HCT116 (cell line): Measurements from ENCODE around the gene ATXN7L1. TPM values are rescaled to one million over a fixed set of nuclear protein-coding genes. Genes with fewer than 3 reads are reported as not detected.

ENCODE experiments used
- ATAC-seq: fragments of 200-7000 bp; cut with Tn5 transposase; 2 replicates; pipeline ENCODE4 v1.9.1; 2020; ENCODE audit warnings: mild to moderate bottlenecking, moderate library complexity
- BruUV-seq: library from RNA; stranded (reverse); fragments of 400-500 nt; replicated peaks from 2 replicates; lab custom pipeline; 2021; lab: Mats Ljungman, UMichigan
- CTCF ChIA-PET: fragments of 300-600 bp; sonication (Branson Sonifier 250); formaldehyde crosslinking; loops from one replicate; lab custom pipeline; 2021; ENCODE audit warnings: antibody characterized with exemption; lab: Charles Lee
- POLR2A ChIA-PET: fragments of 300-600, 350-600 bp; sonication (Branson Sonifier 250); formaldehyde crosslinking; loops from one replicate; lab custom pipeline; 2021; ENCODE audit warnings: antibody characterized with exemption; lab: Charles Lee
- RAD21 ChIA-PET, 2 experiments: fragments of 300-600 bp; sonication (Branson Sonifier 250); formaldehyde crosslinking; loops; one replicate each; lab custom pipeline; 2023; ENCODE audit warnings: low total read pairs in 2 of 2; ENCODE audit not compliant: uncharacterized antibody in 2 of 2, unreplicated experiment in 2 of 2, low non-redundant PET in 1 of 2; lab: Charles Lee
- DNase-seq: peaks from one replicate; pipeline ENCODE4 v3.0.0-alpha.2; 2010; ENCODE audit warnings: low read depth, low spot score
- H2AFZ ChIP-seq: fragments of 200-600 bp; shearing (Covaris generic), sonication (generic); 2 replicates; pipeline ENCODE4 v1.6.1; 2017; ENCODE audit warnings: low read depth, mixed run types, mixed read lengths, antibody characterized with exemption, low read length; ENCODE audit not compliant: poor library complexity, severe bottlenecking
- H3K27ac ChIP-seq: 2 replicates; pipeline ENCODE4 v1.5.1; 2012; ENCODE audit warnings: low read depth, low read length
- H3K27me3 ChIP-seq: fragments of 200-600 bp; sonication (generic); 2 replicates; pipeline ENCODE4 v1.6.1; 2016; ENCODE audit warnings: mixed run types, low read length, mixed read lengths; ENCODE audit not compliant: insufficient read depth
- H3K36me3 ChIP-seq, 2 experiments: fragments of 200-500 bp in 1 of 2; fragments of 200-600 bp in 1 of 2; sonication (Bioruptor generic) in 1 of 2; sonication (generic) in 1 of 2; 2 replicates each; pipeline versions ENCODE4 v1.5.1 to v1.6.1; 2014 to 2016; ENCODE audit warnings: low read length in 2 of 2, inconsistent platforms in 1 of 2, mixed read lengths in 1 of 2, mixed run types in 1 of 2; ENCODE audit not compliant: insufficient read depth in 2 of 2, control insufficient read depth in 1 of 2
- H3K4me1 ChIP-seq, 2 experiments: fragments of 200-600 bp in 1 of 2; sonication (generic) in 1 of 2; 2 replicates each; pipeline versions ENCODE4 v1.5.1 to v1.6.1; 2012 to 2017; ENCODE audit warnings: low read length in 2 of 2, inconsistent platforms in 1 of 2, mild to moderate bottlenecking in 1 of 2, mixed read lengths in 1 of 2, mixed run types in 1 of 2, moderate library complexity in 1 of 2; ENCODE audit not compliant: insufficient read depth in 2 of 2, control insufficient read depth in 1 of 2
- H3K4me2 ChIP-seq: fragments of 200-600 bp; sonication (generic); 2 replicates; pipeline ENCODE4 v1.6.1; 2017; ENCODE audit warnings: mixed run types, low read length, mixed read lengths
- H3K4me3 ChIP-seq, 2 experiments: fragments of 200-600 bp in 1 of 2; sonication (generic) in 1 of 2; replicated peaks in 1 of 2; 2 replicates each; pipeline ENCODE4 v1.5.1; 2011 to 2016; ENCODE audit warnings: low read length in 2 of 2, control low read depth in 1 of 2, low read depth in 1 of 2, mild to moderate bottlenecking in 1 of 2, mixed read lengths in 1 of 2, mixed run types in 1 of 2
- H3K79me2 ChIP-seq: fragments of 200-600 bp; sonication (generic); 2 replicates; pipeline ENCODE4 v1.6.1; 2017; ENCODE audit warnings: mild to moderate bottlenecking, mixed run types, low read length, moderate library complexity, mixed read lengths; ENCODE audit not compliant: insufficient read depth
- H3K9ac ChIP-seq: fragments of 200-600 bp; sonication (generic); 2 replicates; pipeline ENCODE4 v1.6.1; 2016; ENCODE audit warnings: low read length, mixed read lengths
- H3K9me2 ChIP-seq: fragments of 200-600 bp; sonication (generic), shearing (Covaris generic); 2 replicates; pipeline ENCODE4 v1.6.1; 2017; ENCODE audit warnings: mixed run types, mild to moderate bottlenecking, moderate library complexity; ENCODE audit not compliant: insufficient read depth
- H3K9me3 ChIP-seq, 2 experiments: fragments of 200-500 bp in 1 of 2; fragments of 200-600 bp in 1 of 2; sonication (Bioruptor generic) in 1 of 2; sonication (generic) in 1 of 2; 2 replicates each; pipeline ENCODE4 v1.6.1; 2014 to 2017; ENCODE audit warnings: low read length in 2 of 2, mixed read lengths in 2 of 2, inconsistent platforms in 1 of 2, low read depth in 1 of 2, mild to moderate bottlenecking in 1 of 2, mixed run types in 1 of 2, moderate library complexity in 1 of 2; ENCODE audit not compliant: control insufficient read depth in 1 of 2, insufficient read depth in 1 of 2
- H4K20me1 ChIP-seq: fragments of 200-600 bp; sonication (generic), shearing (Covaris generic); 2 replicates; pipeline ENCODE4 v1.6.1; 2017; ENCODE audit warnings: mixed run types, mild to moderate bottlenecking, moderate library complexity; ENCODE audit not compliant: insufficient read depth
- CBX3 ChIP-seq: IDR thresholded peaks from 2 replicates; pipeline ENCODE4 v1.6.1; 2012; ENCODE audit warnings: low read depth
- CEBPB ChIP-seq: IDR thresholded peaks from 2 replicates; pipeline ENCODE4 v1.6.1; 2012; ENCODE audit warnings: low read depth
- EZH2phosphoT487 ChIP-seq: fragments of 200-600 bp; IDR thresholded peaks from 2 replicates; pipeline ENCODE4 v1.6.1; 2018; ENCODE audit warnings: antibody characterized with exemption, borderline replicate concordance
- JUND ChIP-seq: IDR thresholded peaks from 2 replicates; pipeline ENCODE4 v1.6.1; 2012
- POLR2A ChIP-seq: IDR thresholded peaks from 2 replicates; pipeline ENCODE4 v1.7.0; 2011; ENCODE audit warnings: borderline replicate concordance; ENCODE audit not compliant: insufficient read depth, insufficient read length; ENCODE audit errors: extremely low read depth
- SP1 ChIP-seq: IDR thresholded peaks from 2 replicates; pipeline ENCODE4 v1.6.1; 2012; ENCODE audit warnings: low read depth
- YY1 ChIP-seq: IDR thresholded peaks from 2 replicates; pipeline ENCODE4 v1.6.1; 2011; ENCODE audit warnings: low read length, low read depth, moderate library complexity, mild to moderate bottlenecking; ENCODE audit not compliant: insufficient replicate concordance; ENCODE audit errors: extremely low read depth
- ZFX ChIP-seq: fragments of 450-650 bp; IDR thresholded peaks from 2 replicates; pipeline ENCODE4 v1.6.1; 2017
- intact Hi-C: fragments of 100-400 bp; cut with micrococcal nuclease; formaldehyde crosslinking; loops from 2 replicates; pipeline ENCODE4 v1.10.0; 2022
- total RNA-seq: library from RNA; stranded (reverse); gene quantifications from one replicate; pipeline ENCODE4 v1.2.1, GENCODE V29; 2021; ENCODE audit not compliant: unreplicated experiment
- TF ChIP-seq, protein P1 (sequence below): IDR thresholded peaks from 2 replicates; pipeline ENCODE4 v1.6.1; 2012; ENCODE audit warnings: low read depth

Gene ATXN7L1
- total RNA-seq, 1 experiment from 2014 or later: 11.5 TPM

DNA sequence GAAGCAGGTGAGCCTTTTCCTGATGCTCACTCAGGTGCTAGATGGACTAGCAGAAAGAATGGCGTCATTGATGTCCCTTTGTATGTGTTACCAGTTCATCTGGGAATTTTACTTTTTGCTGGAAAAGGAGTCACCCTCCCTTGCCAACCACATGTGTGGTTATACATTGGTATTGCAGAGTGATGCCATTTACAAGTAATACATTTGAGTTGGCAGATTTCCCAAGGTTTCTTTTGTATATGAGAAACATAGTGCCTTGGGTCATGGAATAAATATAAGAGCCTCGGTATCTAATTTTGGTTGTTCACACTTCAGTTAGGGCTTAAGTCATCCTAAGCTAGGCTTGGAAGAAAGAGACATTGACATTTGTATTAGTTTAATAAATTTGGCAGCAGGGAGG is 10.4 kb upstream of the ATXN7L1 start:
- no peaks in the 10 kb centered on the region for H3K9me2 ChIP-seq
- BruUV-seq: no TSS peak
- POLR2A ChIA-PET: no interaction called here
- H2AFZ ChIP-seq: no peak overlapping the region
- H3K4me2 ChIP-seq: no peak overlapping the region
- H3K79me2 ChIP-seq: peaks cover 28% of the 10 kb centered on the region
- 0 out of 2 replicates have a peak, but pooled peaks cover 3% of the 10 kb centered on the region for H4K20me1 ChIP-seq
- no peaks in the 10 kb centered on the region for H3K27me3 ChIP-seq
- intact Hi-C loops: no loop called here
- TF ChIP-seq EZH2phosphoT487 (no peak), CEBPB (no peak), SP1 (no peak), JUND (no peak), ZFX (no peak), CBX3 (no peak), YY1 (no peak), POLR2A (no peak)
- TF ChIP-seq, protein P1, sequence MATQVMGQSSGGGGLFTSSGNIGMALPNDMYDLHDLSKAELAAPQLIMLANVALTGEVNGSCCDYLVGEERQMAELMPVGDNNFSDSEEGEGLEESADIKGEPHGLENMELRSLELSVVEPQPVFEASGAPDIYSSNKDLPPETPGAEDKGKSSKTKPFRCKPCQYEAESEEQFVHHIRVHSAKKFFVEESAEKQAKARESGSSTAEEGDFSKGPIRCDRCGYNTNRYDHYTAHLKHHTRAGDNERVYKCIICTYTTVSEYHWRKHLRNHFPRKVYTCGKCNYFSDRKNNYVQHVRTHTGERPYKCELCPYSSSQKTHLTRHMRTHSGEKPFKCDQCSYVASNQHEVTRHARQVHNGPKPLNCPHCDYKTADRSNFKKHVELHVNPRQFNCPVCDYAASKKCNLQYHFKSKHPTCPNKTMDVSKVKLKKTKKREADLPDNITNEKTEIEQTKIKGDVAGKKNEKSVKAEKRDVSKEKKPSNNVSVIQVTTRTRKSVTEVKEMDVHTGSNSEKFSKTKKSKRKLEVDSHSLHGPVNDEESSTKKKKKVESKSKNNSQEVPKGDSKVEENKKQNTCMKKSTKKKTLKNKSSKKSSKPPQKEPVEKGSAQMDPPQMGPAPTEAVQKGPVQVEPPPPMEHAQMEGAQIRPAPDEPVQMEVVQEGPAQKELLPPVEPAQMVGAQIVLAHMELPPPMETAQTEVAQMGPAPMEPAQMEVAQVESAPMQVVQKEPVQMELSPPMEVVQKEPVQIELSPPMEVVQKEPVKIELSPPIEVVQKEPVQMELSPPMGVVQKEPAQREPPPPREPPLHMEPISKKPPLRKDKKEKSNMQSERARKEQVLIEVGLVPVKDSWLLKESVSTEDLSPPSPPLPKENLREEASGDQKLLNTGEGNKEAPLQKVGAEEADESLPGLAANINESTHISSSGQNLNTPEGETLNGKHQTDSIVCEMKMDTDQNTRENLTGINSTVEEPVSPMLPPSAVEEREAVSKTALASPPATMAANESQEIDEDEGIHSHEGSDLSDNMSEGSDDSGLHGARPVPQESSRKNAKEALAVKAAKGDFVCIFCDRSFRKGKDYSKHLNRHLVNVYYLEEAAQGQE: no peak
- H3K36me3 ChIP-seq: no peaks in the 10 kb centered on the region; a peak in 1 of 4 replicates
- no peak overlapping the region for H3K4me3 ChIP-seq
- CTCF ChIA-PET: no interaction called here
- RAD21 ChIA-PET: no interaction called here
- no peak overlapping the region for H3K27ac ChIP-seq
- H3K4me1 ChIP-seq: peaks cover 0 to 5% of the 10 kb centered on the region in 2 experiments; a peak in 2 of 4 replicates
- ATAC-seq: no peak
- H3K9me3 ChIP-seq: no peaks in the 10 kb centered on the region
- H3K9ac ChIP-seq: no peak overlapping the region
- no peak for DNase-seq
